Superior temporal gyrus (tissue), 1 donor: ENCODE data around the gene ERCC6L2.

Source experiments
- DNase-seq: peaks from one replicate; pipeline ENCODE4 v3.0.0-alpha.2; 2016; ENCODE audit errors: extremely low spot score

The ERCC6L2 gene

GRCh38 chr9:95870352-95870751 lies 5.1 kb upstream of the ERCC6L2 start:
- no peak for DNase-seq

DNA sequence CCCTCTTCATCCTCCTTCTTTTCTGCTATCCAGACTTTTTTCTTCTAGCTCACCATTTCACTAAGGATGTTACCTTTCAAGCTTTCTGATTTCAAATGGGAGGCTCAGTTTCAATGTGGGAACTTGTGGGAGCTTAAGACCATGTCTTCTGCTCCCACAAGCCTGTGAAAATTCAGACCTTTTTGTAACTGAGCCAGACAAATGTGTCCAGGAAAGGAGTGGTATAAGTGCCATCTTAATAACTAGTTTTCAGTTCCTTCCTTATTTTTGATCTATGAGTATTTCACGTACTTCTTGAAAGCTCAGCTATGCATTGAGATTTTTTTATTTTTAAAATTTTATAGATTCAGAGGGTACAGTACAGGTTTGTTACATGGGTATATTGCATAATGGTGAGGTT lies 4.6 kb upstream of the ERCC6L2 start:
- no peak for DNase-seq

DNA sequence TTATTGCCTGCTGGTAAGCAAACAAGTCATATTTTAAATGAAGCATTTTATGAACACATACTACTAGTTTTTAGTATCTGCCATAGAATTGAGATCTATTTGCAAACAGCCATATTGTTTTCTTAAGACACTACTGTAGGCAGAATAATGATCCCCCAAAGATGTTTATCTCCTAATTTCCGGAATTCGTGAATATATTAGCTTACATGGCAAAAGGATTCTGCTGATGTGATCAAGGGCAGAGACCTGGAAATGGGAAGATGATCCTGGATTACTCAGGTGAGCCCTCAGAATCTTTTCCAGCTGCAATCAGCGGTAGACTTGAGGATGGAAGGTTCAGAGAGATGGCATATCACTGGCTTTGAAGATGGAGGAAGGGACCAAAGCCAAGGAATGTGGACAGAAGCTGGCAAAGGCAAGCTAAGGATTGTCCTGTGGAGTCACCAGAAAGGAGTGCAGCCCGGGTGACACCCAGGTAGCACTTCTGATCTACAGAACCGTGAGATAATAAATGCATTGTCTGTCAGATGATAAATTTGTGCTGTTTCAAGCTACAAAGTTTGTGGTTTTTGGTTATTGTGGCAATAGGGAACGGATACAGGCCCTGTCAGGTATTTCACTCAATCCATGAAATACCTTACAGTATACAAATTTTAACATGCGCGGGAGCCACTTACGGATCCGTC lies 1.0 kb upstream of the ERCC6L2 start:
- no peak for DNase-seq

GRCh38 chr9:95874989-95875304 lies 544 bp upstream of the ERCC6L2 start:
- no peak for DNase-seq

DNA sequence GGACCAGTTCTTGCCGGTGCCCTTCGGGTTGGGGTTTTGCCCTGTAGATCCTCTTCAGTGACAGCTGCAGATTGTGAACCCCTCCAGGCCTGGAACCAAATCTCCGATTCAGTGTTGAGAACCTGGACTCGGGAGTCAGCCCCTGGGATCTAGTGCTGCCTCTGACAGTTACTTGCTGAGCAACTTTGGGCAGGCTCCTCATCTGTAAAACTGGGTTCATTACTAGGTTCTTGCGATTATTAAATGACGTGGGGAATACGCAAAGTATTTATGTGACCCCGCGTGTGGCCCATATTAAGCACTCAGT lies 600 bp downstream of the ERCC6L2 start:
- no peak for DNase-seq

DNA sequence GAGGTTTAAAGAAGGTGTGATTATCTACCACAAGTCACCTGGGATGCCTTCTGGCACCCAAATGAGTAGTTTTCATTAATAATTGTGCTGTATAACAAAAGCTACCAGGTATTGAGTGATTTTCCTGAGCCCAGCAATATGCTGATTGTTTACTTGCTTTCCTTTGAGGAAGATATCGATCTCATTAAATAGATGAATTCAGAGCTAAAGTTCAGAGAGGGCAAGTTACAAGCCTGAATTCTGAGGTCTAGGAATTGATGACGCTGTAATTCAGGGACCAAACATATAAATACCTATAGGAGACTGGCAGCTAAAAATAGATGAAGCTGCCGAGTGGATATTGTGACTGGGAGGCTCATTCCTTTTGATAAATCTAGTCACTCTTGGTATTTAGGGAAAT lies 1.1 kb downstream of the ERCC6L2 start:
- no peak for DNase-seq

- no peak for DNase-seq
Observed at GRCh38 chr9:95877984-95878383, 2.5 kb downstream of the ERCC6L2 start.

DNA sequence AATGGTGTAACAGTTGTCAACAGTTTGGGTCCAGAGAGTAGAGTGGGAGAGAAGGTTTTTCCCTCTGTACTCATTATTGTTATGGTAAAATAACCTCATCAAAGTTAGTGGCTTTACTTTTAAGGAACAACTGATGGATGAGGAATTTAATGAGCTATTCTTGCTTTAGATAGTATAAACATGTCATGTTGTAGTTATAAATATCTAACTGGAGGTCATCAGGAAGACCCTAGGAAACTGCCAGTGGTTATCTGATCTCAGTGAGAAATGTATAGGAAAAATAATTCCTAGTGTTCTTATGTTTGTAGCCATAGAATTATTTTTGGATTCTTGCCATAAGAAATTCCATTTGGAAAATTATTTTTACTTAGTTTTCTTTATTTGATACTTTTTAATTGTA lies 4.1 kb downstream of the ERCC6L2 start:
- DNase-seq = no peak

- no peak for DNase-seq
Observed at GRCh38 chr9:95880021-95880690, 4.7 kb downstream of the ERCC6L2 start.

- no peak for DNase-seq
Observed at GRCh38 chr9:95887926-95888497, 12.5 kb downstream of the ERCC6L2 start.

GRCh38 chr9:95890594-95890993 lies 15.1 kb downstream of the ERCC6L2 start:
- no peak for DNase-seq

DNA sequence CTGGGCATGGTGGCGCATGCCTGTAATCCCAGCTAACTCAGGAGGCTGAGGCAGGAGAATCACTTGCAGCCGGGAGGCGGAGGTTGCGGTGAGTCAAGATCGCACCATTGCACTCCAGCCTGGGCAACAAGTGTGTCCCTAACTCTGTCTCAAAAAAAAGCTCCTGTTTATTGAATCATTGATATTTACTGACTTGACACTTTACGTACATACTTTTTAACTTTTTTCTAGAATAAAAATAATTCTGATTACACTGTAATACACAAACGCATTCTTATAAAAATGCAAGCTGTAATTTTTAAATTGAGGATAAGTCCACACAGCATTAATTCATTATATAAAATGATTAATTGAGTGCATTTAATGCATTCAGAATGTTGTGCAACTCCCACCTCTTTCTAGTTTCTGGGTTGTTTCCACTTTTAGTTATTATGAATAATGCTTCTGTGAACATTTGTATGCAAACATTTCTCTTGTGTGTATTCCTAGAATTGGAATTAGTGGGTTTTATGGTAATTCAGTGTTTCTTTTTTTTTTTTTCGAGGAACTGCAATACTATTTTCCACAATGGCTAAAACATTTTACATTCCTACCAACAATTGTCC lies 15.7 kb downstream of the ERCC6L2 start:
- no peak for DNase-seq

DNA sequence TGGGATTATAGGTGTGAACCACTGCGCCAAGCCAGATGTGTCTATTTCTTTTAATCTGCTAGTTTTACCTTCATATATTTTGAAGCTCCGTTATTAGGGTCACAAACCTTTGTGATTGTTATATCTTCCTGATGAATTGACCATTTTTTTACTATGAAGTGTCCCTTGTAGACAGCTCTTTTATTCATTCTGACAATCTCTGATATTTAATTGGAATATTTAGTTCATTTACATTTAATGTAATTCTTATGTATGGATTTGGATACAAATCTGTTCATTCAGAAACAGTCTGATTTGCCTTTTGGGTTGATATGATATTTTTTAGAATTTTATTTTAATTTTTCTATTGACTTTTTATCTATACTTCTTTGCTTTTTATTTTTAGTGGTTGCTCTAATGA lies 17.2 kb downstream of the ERCC6L2 start:
- DNase-seq = no peak

DNA sequence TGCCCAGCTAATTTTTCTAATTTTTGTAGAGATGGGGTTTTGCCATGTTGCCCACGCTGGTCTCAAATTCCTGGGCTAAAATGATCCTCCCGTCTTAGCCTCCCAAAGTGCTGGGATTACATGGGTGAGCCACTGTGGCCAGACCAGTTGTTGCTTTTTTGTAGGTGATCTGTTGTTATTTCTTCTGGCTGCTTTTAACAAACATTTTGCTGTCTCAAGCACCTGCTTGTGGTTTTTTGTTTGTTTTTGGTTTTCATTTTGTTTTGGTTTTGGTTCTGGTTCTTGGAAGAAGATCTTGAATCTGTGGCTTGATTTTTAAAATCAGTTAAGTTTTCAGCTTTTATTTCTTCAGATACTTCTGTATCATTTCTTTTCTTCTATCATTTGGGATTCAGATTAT lies 21.1 kb downstream of the ERCC6L2 start:
- no peak for DNase-seq

DNA sequence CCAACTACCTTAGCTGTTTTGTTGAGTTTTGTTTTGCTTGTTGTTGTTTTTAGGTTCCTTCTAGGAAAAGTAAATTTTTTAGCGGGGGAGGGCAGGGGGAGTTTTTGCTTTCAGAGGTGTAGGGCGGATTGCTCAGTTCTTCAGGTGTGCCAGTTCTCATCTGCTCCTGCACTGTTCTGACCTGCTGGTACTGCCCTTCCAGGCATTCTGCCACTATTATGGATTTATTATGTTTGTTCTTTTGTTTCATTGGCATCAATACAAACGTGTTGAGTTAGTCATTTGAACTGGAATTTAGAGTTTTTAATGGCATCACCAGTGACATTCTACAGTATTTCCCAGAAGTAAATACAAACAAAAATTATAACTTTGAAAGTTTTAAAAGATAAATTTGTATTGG lies 26.0 kb downstream of the ERCC6L2 start:
- no peak for DNase-seq

DNA sequence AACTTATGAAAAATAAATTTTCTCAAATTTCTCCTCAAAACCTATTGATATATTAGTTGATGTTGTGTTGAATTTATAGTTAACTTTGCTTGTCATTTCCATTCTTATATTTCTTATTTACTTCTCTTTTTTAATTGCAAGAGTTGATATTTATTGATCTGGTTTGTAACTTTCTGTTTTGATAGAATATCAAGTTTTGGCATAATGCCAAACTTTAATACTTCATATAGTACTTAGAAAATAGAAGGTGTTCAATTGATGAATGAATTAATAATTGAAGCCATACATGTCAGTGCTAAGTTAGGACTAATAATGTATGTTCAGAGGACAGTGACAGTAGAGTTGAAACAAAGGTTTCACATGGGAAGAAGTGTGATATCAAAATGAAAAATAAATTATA lies 27.9 kb downstream of the ERCC6L2 start:
- peak; percentile 30 for DNase-seq

- no peak for DNase-seq
Observed at GRCh38 chr9:95907794-95908193, 32.3 kb downstream of the ERCC6L2 start.

- no peak for DNase-seq
Observed at GRCh38 chr9:95910023-95910707, 34.7 kb downstream of the ERCC6L2 start.

- DNase-seq = no peak
Observed at GRCh38 chr9:95910770-95911340, 35.4 kb downstream of the ERCC6L2 start.

DNA sequence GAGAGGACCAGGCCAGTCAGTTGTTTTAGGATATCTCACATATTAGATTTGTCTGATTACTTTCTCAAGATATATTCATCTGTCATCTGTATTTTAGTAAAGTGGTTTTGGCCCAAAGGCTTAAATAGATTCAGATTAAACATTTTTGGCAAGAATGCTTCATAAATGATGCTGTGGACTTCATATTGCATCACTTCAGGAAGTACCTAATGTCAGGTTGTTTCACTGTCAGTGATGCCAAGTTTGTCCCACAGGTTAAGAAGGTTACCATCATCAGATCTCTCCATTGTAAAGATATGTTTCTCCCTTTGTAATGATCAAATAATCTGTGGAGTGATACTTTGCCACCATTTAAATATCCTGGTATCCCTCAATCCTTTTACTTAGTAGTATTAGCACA lies 37.3 kb downstream of the ERCC6L2 start:
- no peak for DNase-seq

DNA sequence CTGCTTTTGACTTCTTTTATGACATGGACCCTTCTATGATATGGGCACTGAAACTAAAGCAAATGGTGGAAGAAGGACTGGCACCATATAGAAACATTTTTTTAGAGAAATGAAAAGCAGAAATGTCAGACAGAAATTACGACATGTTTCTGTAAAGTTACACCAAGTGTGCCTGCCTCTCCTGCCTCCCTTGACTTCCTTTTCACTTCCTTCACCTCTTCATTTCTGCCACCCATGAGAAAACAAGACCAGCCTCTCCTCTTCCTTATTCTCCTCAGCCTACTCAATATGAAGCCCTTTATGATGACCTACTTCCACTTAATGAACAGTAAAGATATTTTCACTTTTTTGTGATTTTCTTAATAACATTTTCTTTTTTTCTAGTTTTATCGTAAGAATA lies 44.5 kb downstream of the ERCC6L2 start:
- no peak for DNase-seq

- DNase-seq = no peak
Observed at GRCh38 chr9:95923794-95924193, 48.3 kb downstream of the ERCC6L2 start.
